ENCODE data around the gene CNKSR1.

- TF ChIP-seq ZBTB21 (tag by site-specific recombination; IDR thresholded peaks at IDR 0.05) (no peak), CTCF (tag by site-specific recombination; IDR thresholded peaks at IDR 0.05) (no peak), ZNF530 (tag by site-specific recombination; IDR thresholded peaks at IDR 0.05; ENCODE audit: low read depth) (no peak), ZNF302 (tag by site-specific recombination; IDR thresholded peaks at IDR 0.05; ENCODE audit: low read depth) (no peak), ZNF24 (tag by site-specific recombination; IDR thresholded peaks at IDR 0.05) (no peak)
Measured at GRCh38 chr1:26148887-26149286, 28.4 kb upstream of the CNKSR1 start.

Data from HEK293 (cell line).